NCI-H2171 (cell line): Measurements from ENCODE around the gene ZBTB16.

Experiments
- DNase-seq: peaks from one replicate; lab custom pipeline; 2025; lab: John Stamatoyannopoulos, UW

The ZBTB16 gene

GRCh38 chr11:114152785-114153184 lies 93.3 kb downstream of the ZBTB16 start:
- no peak for DNase-seq

GRCh38 chr11:114153224-114153623 lies 93.7 kb downstream of the ZBTB16 start:
- no peak for DNase-seq

- no peak for DNase-seq
These were observed 94.9 kb downstream of the ZBTB16 start for GRCh38 chr11:114154271-114155047.

GRCh38 chr11:114155116-114155515 lies 95.6 kb downstream of the ZBTB16 start:
- DNase-seq: no peak

GRCh38 chr11:114156131-114156581 lies 96.6 kb downstream of the ZBTB16 start:
- no peak for DNase-seq

GRCh38 chr11:114156782-114157181 lies 97.3 kb downstream of the ZBTB16 start:
- no peak for DNase-seq

- DNase-seq: no peak
These were observed 98.1 kb downstream of the ZBTB16 start for GRCh38 chr11:114157476-114158050.

GRCh38 chr11:114158421-114158820 lies 98.9 kb downstream of the ZBTB16 start:
- no peak for DNase-seq

GRCh38 chr11:114158886-114159285 lies 99.4 kb downstream of the ZBTB16 start:
- DNase-seq: no peak

- no peak for DNase-seq
These were observed 99.8 kb downstream of the ZBTB16 start for GRCh38 chr11:114159320-114159719.

- peak; percentile 93 for DNase-seq
These were observed 100.5 kb downstream of the ZBTB16 start for GRCh38 chr11:114159802-114160632.

- no peak for DNase-seq
These were observed 101.4 kb downstream of the ZBTB16 start for GRCh38 chr11:114160894-114161293.

GRCh38 chr11:114161486-114162250 lies 102.2 kb downstream of the ZBTB16 start:
- DNase-seq: no peak

- DNase-seq: peak; percentile 80
These were observed 103.2 kb downstream of the ZBTB16 start for GRCh38 chr11:114162719-114163123.

GRCh38 chr11:114163229-114163631 lies 103.7 kb downstream of the ZBTB16 start:
- no peak for DNase-seq

- DNase-seq: no peak
These were observed 104.4 kb downstream of the ZBTB16 start for GRCh38 chr11:114163830-114164401.

- DNase-seq: no peak
These were observed 105.0 kb downstream of the ZBTB16 start for GRCh38 chr11:114164546-114164945.

- DNase-seq: no peak
These were observed 106.1 kb downstream of the ZBTB16 start for GRCh38 chr11:114165326-114166230.

GRCh38 chr11:114166362-114166761 lies 106.9 kb downstream of the ZBTB16 start:
- no peak for DNase-seq

GRCh38 chr11:114166897-114167323 lies 107.4 kb downstream of the ZBTB16 start:
- DNase-seq: peak; percentile 69
